Measurements from ENCODE around the gene KIF9.

KIF9 gene

GRCh38 chr3:47298439-47298838 lies 15.8 kb upstream of the KIF9 start:
- no peaks in the 10 kb centered on the region for H3K9me3 ChIP-seq (ENCODE audit: insufficient read depth, low read length, severe bottlenecking)
- H3K36me3 ChIP-seq (ENCODE audit: insufficient read depth, low read length) = peaks cover 13% of the 10 kb centered on the region
- H3K79me2 ChIP-seq (ENCODE audit: insufficient read depth, low read length) = peaks cover 41% of the 10 kb centered on the region
- no peaks in the 10 kb centered on the region for H3K27me3 ChIP-seq (ENCODE audit: insufficient read depth, low read length, poor library complexity)
- no peak for ATAC-seq (ENCODE audit: insufficient read depth, low read depth)
- DNase-seq = no peak
- no peak overlapping the region for H3K4me3 ChIP-seq (ENCODE audit: low read depth in 1 of 2, low read length in 2 of 2)
- H3K4me2 ChIP-seq (ENCODE audit: insufficient read depth, low read length) = no peak overlapping the region
- H4K20me1 ChIP-seq (ENCODE audit: insufficient read depth, low read length) = peaks cover 16% of the 10 kb centered on the region; the same call in 1 of the 2 replicates
- no peaks in the 10 kb centered on the region for H3K4me1 ChIP-seq (ENCODE audit: insufficient read depth, low read length)
- no peak overlapping the region for H3K9ac ChIP-seq (ENCODE audit: low read depth, low read length)
- no peak for TF ChIP-seq CTCF (IDR thresholded peaks at IDR 0.05; ENCODE audit: borderline replicate concordance, extremely low read depth, low read length, poor library complexity, severe bottlenecking)
- no peak overlapping the region for H3K27ac ChIP-seq (ENCODE audit: low read length)
- no peak overlapping the region for H2AFZ ChIP-seq (ENCODE audit: low read depth, low read length)

GRCh38 chr3:47296562-47297302 lies 14.1 kb upstream of the KIF9 start:
- DNase-seq (no peak), ATAC-seq (ENCODE audit: insufficient read depth, low read depth) (no peak)
- Histone ChIP-seq H3K4me2 (ENCODE audit: insufficient read depth, low read length) (no peak overlapping the region), H3K4me1 (ENCODE audit: insufficient read depth, low read length) (no peaks in the 10 kb centered on the region), H3K36me3 (ENCODE audit: insufficient read depth, low read length) (peaks cover 8% of the 10 kb centered on the region), H3K27me3 (ENCODE audit: insufficient read depth, low read length, poor library complexity) (no peaks in the 10 kb centered on the region), H3K9ac (ENCODE audit: low read depth, low read length) (no peak overlapping the region), H3K79me2 (ENCODE audit: insufficient read depth, low read length) (peaks cover 50% of the 10 kb centered on the region), H2AFZ (ENCODE audit: low read depth, low read length) (no peak overlapping the region), H3K4me3 (ENCODE audit: low read depth in 1 of 2, low read length in 2 of 2) (no peak overlapping the region), H4K20me1 (ENCODE audit: insufficient read depth, low read length) (peaks cover 16% of the 10 kb centered on the region; the same call in 1 of the 2 replicates), H3K27ac (ENCODE audit: low read length) (no peak overlapping the region), H3K9me3 (ENCODE audit: insufficient read depth, low read length, severe bottlenecking) (no peaks in the 10 kb centered on the region)
- no peak for TF ChIP-seq CTCF (IDR thresholded peaks at IDR 0.05; ENCODE audit: borderline replicate concordance, extremely low read depth, low read length, poor library complexity, severe bottlenecking)
- no peak for TF ChIP-seq EZH2 (IDR thresholded peaks at IDR 0.05; ENCODE audit: borderline replicate concordance, low read depth, low read length, severe bottlenecking)

GRCh38 chr3:47295976-47296375 lies 13.4 kb upstream of the KIF9 start:
- no peak overlapping the region for H3K4me3 ChIP-seq (ENCODE audit: low read depth in 1 of 2, low read length in 2 of 2)
- no peak for ATAC-seq (ENCODE audit: insufficient read depth, low read depth)
- H3K27me3 ChIP-seq (ENCODE audit: insufficient read depth, low read length, poor library complexity) = no peaks in the 10 kb centered on the region
- DNase-seq = no peak
- no peaks in the 10 kb centered on the region for H3K9me3 ChIP-seq (ENCODE audit: insufficient read depth, low read length, severe bottlenecking)
- peaks cover 55% of the 10 kb centered on the region for H3K79me2 ChIP-seq (ENCODE audit: insufficient read depth, low read length)
- H3K4me2 ChIP-seq (ENCODE audit: insufficient read depth, low read length) = no peak overlapping the region
- no peak overlapping the region for H2AFZ ChIP-seq (ENCODE audit: low read depth, low read length)
- no peak for TF ChIP-seq EZH2 (IDR thresholded peaks at IDR 0.05; ENCODE audit: borderline replicate concordance, low read depth, low read length, severe bottlenecking)
- TF ChIP-seq CTCF (IDR thresholded peaks at IDR 0.05; ENCODE audit: borderline replicate concordance, extremely low read depth, low read length, poor library complexity, severe bottlenecking) = no peak
- H4K20me1 ChIP-seq (ENCODE audit: insufficient read depth, low read length) = peaks cover 16% of the 10 kb centered on the region; the same call in 1 of the 2 replicates
- H3K9ac ChIP-seq (ENCODE audit: low read depth, low read length) = no peak overlapping the region
- peaks cover 4% of the 10 kb centered on the region for H3K36me3 ChIP-seq (ENCODE audit: insufficient read depth, low read length)
- no peak overlapping the region for H3K27ac ChIP-seq (ENCODE audit: low read length)
- H3K4me1 ChIP-seq (ENCODE audit: insufficient read depth, low read length) = no peaks in the 10 kb centered on the region

Measured in DND-41 (cell line).